ENCODE measurements around the gene ARHGAP33.

ARHGAP33 gene

GRCh38 chr19:35727956-35728706 lies 47.2 kb upstream of the ARHGAP33 start:
- DNase-seq (no peak), ATAC-seq (ENCODE audit: insufficient read depth, low read depth) (no peak)
- Histone ChIP-seq H4K20me1 (ENCODE audit: insufficient read depth, low read length) (peaks cover 56% of the 10 kb centered on the region), H3K79me2 (ENCODE audit: insufficient read depth, low read length) (0 out of 2 replicates have a peak, but pooled peaks cover 3% of the 10 kb centered on the region), H3K9me3 (ENCODE audit: insufficient read depth, low read length, severe bottlenecking) (no peaks in the 10 kb centered on the region), H3K27me3 (ENCODE audit: insufficient read depth, low read length, poor library complexity) (no peaks in the 10 kb centered on the region), H3K4me3 (ENCODE audit: low read depth in 1 of 2, low read length in 2 of 2) (no peak overlapping the region), H3K9ac (ENCODE audit: low read depth, low read length) (no peak overlapping the region), H3K4me2 (ENCODE audit: insufficient read depth, low read length) (no peak overlapping the region), H3K27ac (ENCODE audit: low read length) (no peak overlapping the region), H3K4me1 (ENCODE audit: insufficient read depth, low read length) (no peaks in the 10 kb centered on the region), H2AFZ (ENCODE audit: low read depth, low read length) (no peak overlapping the region), H3K36me3 (ENCODE audit: insufficient read depth, low read length) (peaks cover 98% of the 10 kb centered on the region)
- TF ChIP-seq EZH2 (IDR thresholded peaks at IDR 0.05; ENCODE audit: borderline replicate concordance, low read depth, low read length, severe bottlenecking) = no peak
- TF ChIP-seq CTCF (IDR thresholded peaks at IDR 0.05; ENCODE audit: borderline replicate concordance, extremely low read depth, low read length, poor library complexity, severe bottlenecking) = no peak

- H3K9me3 ChIP-seq (ENCODE audit: insufficient read depth, low read length, severe bottlenecking) = no peaks in the 10 kb centered on the region
- H3K36me3 ChIP-seq (ENCODE audit: insufficient read depth, low read length) = peaks cover 98% of the 10 kb centered on the region
- no peaks in the 10 kb centered on the region for H3K4me1 ChIP-seq (ENCODE audit: insufficient read depth, low read length)
- H3K9ac ChIP-seq (ENCODE audit: low read depth, low read length) = no peak overlapping the region
- no peaks in the 10 kb centered on the region for H3K27me3 ChIP-seq (ENCODE audit: insufficient read depth, low read length, poor library complexity)
- no peak overlapping the region for H3K4me2 ChIP-seq (ENCODE audit: insufficient read depth, low read length)
- H3K79me2 ChIP-seq (ENCODE audit: insufficient read depth, low read length) = no peaks in the 10 kb centered on the region
- no peak for TF ChIP-seq CTCF (IDR thresholded peaks at IDR 0.05; ENCODE audit: borderline replicate concordance, extremely low read depth, low read length, poor library complexity, severe bottlenecking)
- no peak for TF ChIP-seq EZH2 (IDR thresholded peaks at IDR 0.05; ENCODE audit: borderline replicate concordance, low read depth, low read length, severe bottlenecking)
- ATAC-seq (ENCODE audit: insufficient read depth, low read depth) (no peak), DNase-seq (no peak)
- no peak overlapping the region for H2AFZ ChIP-seq (ENCODE audit: low read depth, low read length)
- no peak overlapping the region for H3K4me3 ChIP-seq (ENCODE audit: low read depth in 1 of 2, low read length in 2 of 2)
- H3K27ac ChIP-seq (ENCODE audit: low read length) = no peak overlapping the region
- H4K20me1 ChIP-seq (ENCODE audit: insufficient read depth, low read length) = peaks cover 62% of the 10 kb centered on the region
These were observed 46.3 kb upstream of the ARHGAP33 start for GRCh38 chr19:35729021-35729420.

GRCh38 chr19:35729763-35730162 lies 45.6 kb upstream of the ARHGAP33 start:
- no peak for DNase-seq
- H3K9me3 ChIP-seq (ENCODE audit: insufficient read depth, low read length, severe bottlenecking) = no peaks in the 10 kb centered on the region
- H2AFZ ChIP-seq (ENCODE audit: low read depth, low read length) = no peak overlapping the region
- H3K4me2 ChIP-seq (ENCODE audit: insufficient read depth, low read length) = no peak overlapping the region
- no peaks in the 10 kb centered on the region for H3K27me3 ChIP-seq (ENCODE audit: insufficient read depth, low read length, poor library complexity)
- H4K20me1 ChIP-seq (ENCODE audit: insufficient read depth, low read length) = peaks cover 61% of the 10 kb centered on the region
- no peak overlapping the region for H3K9ac ChIP-seq (ENCODE audit: low read depth, low read length)
- peaks cover 98% of the 10 kb centered on the region for H3K36me3 ChIP-seq (ENCODE audit: insufficient read depth, low read length)
- H3K27ac ChIP-seq (ENCODE audit: low read length) = no peak overlapping the region
- TF ChIP-seq EZH2 (IDR thresholded peaks at IDR 0.05; ENCODE audit: borderline replicate concordance, low read depth, low read length, severe bottlenecking) = no peak
- no peak for TF ChIP-seq CTCF (IDR thresholded peaks at IDR 0.05; ENCODE audit: borderline replicate concordance, extremely low read depth, low read length, poor library complexity, severe bottlenecking)
- no peaks in the 10 kb centered on the region for H3K79me2 ChIP-seq (ENCODE audit: insufficient read depth, low read length)
- no peak for ATAC-seq (ENCODE audit: insufficient read depth, low read depth)
- no peak overlapping the region for H3K4me3 ChIP-seq (ENCODE audit: low read depth in 1 of 2, low read length in 2 of 2)
- no peaks in the 10 kb centered on the region for H3K4me1 ChIP-seq (ENCODE audit: insufficient read depth, low read length)

Data from DND-41 (cell line).